HepG2 (cell line): ENCODE data around the gene CLDN7. TPM values are rescaled to one million over a fixed set of nuclear protein-coding genes. Genes with fewer than 3 reads are reported as not detected.

Source experiments
- ARNT2 ChIP-seq: sonication (generic); formaldehyde crosslinking; IDR thresholded peaks from 2 replicates; pipeline ENCODE4 v1.8.0; 2022; ENCODE audit warnings: mild to moderate bottlenecking, low read depth, missing genetic modification reagents, moderate library complexity
- ARNTL ChIP-seq: sonication (generic); formaldehyde crosslinking; IDR thresholded peaks from 2 replicates; pipeline ENCODE4 v1.4.0; 2020; ENCODE audit warnings: mild to moderate bottlenecking, missing genetic modification reagents
- IRF2 ChIP-seq: IDR thresholded peaks from 2 replicates; pipeline ENCODE4 v1.6.1; 2018; ENCODE audit warnings: missing genetic modification reagents, missing compliant biosample characterization
- KLF16 ChIP-seq, 2 experiments: sonication (generic) in 1 of 2; formaldehyde crosslinking in 1 of 2; IDR thresholded peaks; 2 replicates each; pipeline versions ENCODE4 v1.6.1 to v1.8.0; 2016 to 2023; ENCODE audit warnings: missing genetic modification reagents in 2 of 2, missing compliant biosample characterization in 1 of 2
- MAFF ChIP-seq: IDR thresholded peaks from 2 replicates; pipeline ENCODE4 v1.6.1; 2011; ENCODE audit warnings: low read depth, low read length, improper control_type of control experiment
- NFIB ChIP-seq: sonication (generic); formaldehyde crosslinking; IDR thresholded peaks from 2 replicates; pipeline ENCODE4 v1.9.0; 2021; ENCODE audit warnings: missing genetic modification reagents, mild to moderate bottlenecking, borderline replicate concordance
- NFKB2 ChIP-seq: sonication (generic); formaldehyde crosslinking; IDR thresholded peaks from 2 replicates; pipeline ENCODE4 v1.4.0; 2020; ENCODE audit warnings: missing genetic modification reagents, borderline replicate concordance
- NR1H2 ChIP-seq: sonication (generic); formaldehyde crosslinking; IDR thresholded peaks from 2 replicates; pipeline ENCODE4 v1.8.1; 2022; ENCODE audit warnings: low read depth, missing genetic modification reagents, borderline replicate concordance
- POLR2A ChIP-seq, 2 experiments: IDR thresholded peaks; 2 replicates each; pipeline ENCODE4 v1.6.1; 2011; ENCODE audit warnings: low read depth in 2 of 2, low read length in 2 of 2, mild to moderate bottlenecking in 1 of 2, moderate library complexity in 1 of 2; ENCODE audit not compliant: insufficient read depth in 1 of 2
- SETDB1 ChIP-seq: sonication (generic); formaldehyde crosslinking; IDR thresholded peaks from 2 replicates; pipeline ENCODE4 v1.5.1; 2020; ENCODE audit warnings: missing genetic modification reagents, mild to moderate bottlenecking, borderline replicate concordance
- SRSF1 ChIP-seq: fragments of 200-400 bp; formaldehyde crosslinking; optimal IDR thresholded peaks from 2 replicates; pipeline ENCODE3; 2017; ENCODE audit warnings: mild to moderate bottlenecking, low read depth, low read length, moderate library complexity
- ZEB1 ChIP-seq: IDR thresholded peaks from 2 replicates; pipeline ENCODE4 v1.6.1; 2012; ENCODE audit warnings: mild to moderate bottlenecking, low read depth, inconsistent platforms; ENCODE audit not compliant: insufficient replicate concordance
- ZNF3 ChIP-seq: IDR thresholded peaks from 2 replicates; pipeline ENCODE4 v1.7.0; 2017; ENCODE audit warnings: inconsistent platforms
- ZNF430 ChIP-seq: sonication (generic); formaldehyde crosslinking; IDR thresholded peaks from 2 replicates; pipeline ENCODE4 v1.9.0; 2021; ENCODE audit warnings: mild to moderate bottlenecking, missing genetic modification reagents
- ZNF564 ChIP-seq: sonication (generic); formaldehyde crosslinking; IDR thresholded peaks from 2 replicates; pipeline ENCODE4 v1.8.1; 2023; ENCODE audit warnings: mild to moderate bottlenecking, missing genetic modification reagents
- ZNF720 ChIP-seq: sonication (generic); formaldehyde crosslinking; IDR thresholded peaks from 2 replicates; pipeline ENCODE4 v1.4.0; 2020; ENCODE audit warnings: missing genetic modification reagents
- ZNF749 ChIP-seq: sonication (generic); formaldehyde crosslinking; IDR thresholded peaks from 2 replicates; pipeline ENCODE4 v1.8.0; 2022; ENCODE audit warnings: mild to moderate bottlenecking, missing genetic modification reagents, moderate library complexity, borderline replicate concordance
- polyA plus RNA-seq, 8 experiments: library from polyadenylated mRNA; depleted of rRNA in 3 of 8; stranded (reverse) in 7 of 8; unstranded in 1 of 8; fragments of >200 nt; fragmentation: Illumina TruSeq in 4 of 8; extraction: Trizol in 4 of 8; gene quantifications; 2 replicates each; pipeline versions ENCODE4 v1.2.1 to v1.2.3, GENCODE V29; 2011 to 2016; ENCODE audit warnings: low read depth in 4 of 8, missing spikeins in 1 of 8, mixed read lengths in 1 of 8; ENCODE audit not compliant: insufficient read depth in 1 of 8
- total RNA-seq, 5 experiments: library from RNA; depleted of rRNA; stranded (reverse); fragments of >200 nt; fragmentation: Illumina TruSeq; extraction: Trizol; gene quantifications; 2 replicates each; pipeline ENCODE4 v1.2.3, GENCODE V29; 2016; ENCODE audit warnings: low read depth in 1 of 5
- TF ChIP-seq, protein P1 (sequence below): sonication (generic); formaldehyde crosslinking; IDR thresholded peaks from 2 replicates; pipeline ENCODE4 v1.4.0; 2020; ENCODE audit warnings: missing genetic modification reagents, borderline replicate concordance
- TF ChIP-seq, protein P2 (sequence below): sonication (generic); formaldehyde crosslinking; IDR thresholded peaks from 2 replicates; pipeline ENCODE4 v1.8.1; 2022; ENCODE audit warnings: mild to moderate bottlenecking, missing genetic modification reagents
- TF ChIP-seq, protein P3 (sequence below): IDR thresholded peaks from 2 replicates; pipeline ENCODE4 v1.6.1; 2012; ENCODE audit warnings: inconsistent platforms

CLDN7 gene
- total and polyA plus RNA-seq, 2 of the 13 experiments (the other 11 are each of a cell fraction or from before 2014, with no cell fraction given), result not detected

DNA sequence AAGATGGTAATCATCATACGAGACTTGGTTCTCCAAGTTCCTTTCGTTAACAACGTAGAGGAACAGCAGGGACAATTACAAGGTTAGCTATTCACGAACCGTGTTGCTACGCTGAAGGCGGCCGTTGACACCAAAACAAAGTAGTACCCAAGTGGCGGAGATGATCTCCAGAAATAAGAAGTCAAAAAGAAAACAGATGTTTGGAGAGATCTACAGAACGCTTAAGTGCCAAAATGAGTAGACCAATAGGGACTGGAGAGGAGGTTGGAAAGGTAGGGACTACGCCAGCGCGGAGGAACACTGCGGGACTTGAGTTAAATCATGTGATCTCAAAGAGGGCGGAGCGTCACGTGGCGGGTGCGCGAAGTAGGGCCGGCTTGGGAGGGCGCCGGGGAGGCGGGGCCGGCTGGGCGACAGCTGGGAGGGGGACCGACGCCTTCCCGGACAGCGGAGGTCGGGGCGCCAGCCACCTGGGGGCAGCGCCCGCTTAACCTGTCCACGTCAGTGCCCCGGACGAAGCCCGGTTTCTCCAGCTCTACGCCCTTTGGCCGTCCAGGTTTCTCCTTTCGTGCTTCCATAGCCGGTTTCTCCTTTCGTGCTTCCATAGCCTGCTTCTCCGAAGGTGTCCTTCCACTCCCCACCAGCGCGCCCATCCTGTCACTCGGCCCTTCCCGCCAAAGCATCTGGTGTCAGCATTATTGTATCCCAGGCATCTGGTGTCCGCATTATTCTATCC lies 19.4 kb downstream of the CLDN7 start (continued):
- TF ChIP-seq, protein P1, sequence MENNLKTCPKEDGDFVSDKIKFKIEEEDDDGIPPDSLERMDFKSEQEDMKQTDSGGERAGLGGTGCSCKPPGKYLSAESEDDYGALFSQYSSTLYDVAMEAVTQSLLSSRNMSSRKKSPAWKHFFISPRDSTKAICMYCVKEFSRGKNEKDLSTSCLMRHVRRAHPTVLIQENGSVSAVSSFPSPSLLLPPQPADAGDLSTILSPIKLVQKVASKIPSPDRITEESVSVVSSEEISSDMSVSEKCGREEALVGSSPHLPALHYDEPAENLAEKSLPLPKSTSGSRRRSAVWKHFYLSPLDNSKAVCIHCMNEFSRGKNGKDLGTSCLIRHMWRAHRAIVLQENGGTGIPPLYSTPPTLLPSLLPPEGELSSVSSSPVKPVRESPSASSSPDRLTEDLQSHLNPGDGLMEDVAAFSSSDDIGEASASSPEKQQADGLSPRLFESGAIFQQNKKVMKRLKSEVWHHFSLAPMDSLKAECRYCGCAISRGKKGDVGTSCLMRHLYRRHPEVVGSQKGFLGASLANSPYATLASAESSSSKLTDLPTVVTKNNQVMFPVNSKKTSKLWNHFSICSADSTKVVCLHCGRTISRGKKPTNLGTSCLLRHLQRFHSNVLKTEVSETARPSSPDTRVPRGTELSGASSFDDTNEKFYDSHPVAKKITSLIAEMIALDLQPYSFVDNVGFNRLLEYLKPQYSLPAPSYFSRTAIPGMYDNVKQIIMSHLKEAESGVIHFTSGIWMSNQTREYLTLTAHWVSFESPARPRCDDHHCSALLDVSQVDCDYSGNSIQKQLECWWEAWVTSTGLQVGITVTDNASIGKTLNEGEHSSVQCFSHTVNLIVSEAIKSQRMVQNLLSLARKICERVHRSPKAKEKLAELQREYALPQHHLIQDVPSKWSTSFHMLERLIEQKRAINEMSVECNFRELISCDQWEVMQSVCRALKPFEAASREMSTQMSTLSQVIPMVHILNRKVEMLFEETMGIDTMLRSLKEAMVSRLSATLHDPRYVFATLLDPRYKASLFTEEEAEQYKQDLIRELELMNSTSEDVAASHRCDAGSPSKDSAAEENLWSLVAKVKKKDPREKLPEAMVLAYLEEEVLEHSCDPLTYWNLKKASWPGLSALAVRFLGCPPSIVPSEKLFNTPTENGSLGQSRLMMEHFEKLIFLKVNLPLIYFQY (CRISPR knock-in tag), result peak; percentile 69; the same call in 1 of the 2 replicates
- TF ChIP-seq ARNT2 (CRISPR knock-in tag) (peak; percentile 29), NR1H2 (CRISPR knock-in tag) (no peak), NFIB (0 out of 2 replicates have a peak, but pooled peaks have one; percentile 33), ZNF564 (CRISPR knock-in tag) (no peak), ZNF3 (no peak), IRF2 (CRISPR knock-in tag) (peak; percentile 59), NFKB2 (CRISPR knock-in tag) (peak; percentile 71; the same call in 1 of the 2 replicates), ZNF430 (CRISPR knock-in tag) (peak; percentile 56; the same call in 1 of the 2 replicates), KLF16 (CRISPR knock-in tag; IDR thresholded peaks at IDR 0.05) (peak in 1 of 2 experiments; percentile 92; a peak in 2 of 4 replicates), SETDB1 (CRISPR knock-in tag) (no peak), MAFF (0 out of 2 replicates have a peak, but pooled peaks have one; percentile 26), ARNTL (CRISPR knock-in tag) (peak; percentile 94), ZEB1 (peak; percentile 64), ZNF720 (CRISPR knock-in tag) (no peak), ZNF749 (CRISPR knock-in tag) (peak; percentile 24; the same call in 1 of the 2 replicates), SRSF1 (peak; percentile 23), POLR2A (IDR thresholded peaks at IDR 0.05; ENCODE audit: insufficient read depth in 1 of 2, low read depth in 2 of 2, low read length in 2 of 2) (peak; percentile 22 to 66; a peak in 3 of 4 replicates)
- TF ChIP-seq, protein P2, sequence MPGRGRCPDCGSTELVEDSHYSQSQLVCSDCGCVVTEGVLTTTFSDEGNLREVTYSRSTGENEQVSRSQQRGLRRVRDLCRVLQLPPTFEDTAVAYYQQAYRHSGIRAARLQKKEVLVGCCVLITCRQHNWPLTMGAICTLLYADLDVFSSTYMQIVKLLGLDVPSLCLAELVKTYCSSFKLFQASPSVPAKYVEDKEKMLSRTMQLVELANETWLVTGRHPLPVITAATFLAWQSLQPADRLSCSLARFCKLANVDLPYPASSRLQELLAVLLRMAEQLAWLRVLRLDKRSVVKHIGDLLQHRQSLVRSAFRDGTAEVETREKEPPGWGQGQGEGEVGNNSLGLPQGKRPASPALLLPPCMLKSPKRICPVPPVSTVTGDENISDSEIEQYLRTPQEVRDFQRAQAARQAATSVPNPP (CRISPR knock-in tag), result 0 out of 2 replicates have a peak, but pooled peaks have one; percentile 14
- TF ChIP-seq, protein P3, sequence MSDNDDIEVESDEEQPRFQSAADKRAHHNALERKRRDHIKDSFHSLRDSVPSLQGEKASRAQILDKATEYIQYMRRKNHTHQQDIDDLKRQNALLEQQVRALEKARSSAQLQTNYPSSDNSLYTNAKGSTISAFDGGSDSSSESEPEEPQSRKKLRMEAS, result peak; percentile 92
